OCI-LY1 (cell line): Measurements from ENCODE around the gene JAKMIP2.

ENCODE experiments used
- H2AFZ ChIP-seq: fragments of 200-600 bp; sonication (generic), shearing (Covaris generic); 2 replicates; pipeline ENCODE4 v1.6.0; 2014; ENCODE audit warnings: antibody characterized with exemption, mild to moderate bottlenecking, low read length
- H3F3A ChIP-seq: fragments of 200-600 bp; sonication (generic), shearing (Covaris generic); 2 replicates; pipeline ENCODE4 v1.6.0; 2014; ENCODE audit warnings: mild to moderate bottlenecking, antibody characterized with exemption, low read length, moderate library complexity; ENCODE audit not compliant: insufficient read depth
- H3K27ac ChIP-seq: fragments of 200-600 bp; sonication (generic); 2 replicates; pipeline ENCODE4 v1.5.1; 2014; ENCODE audit warnings: low read length, mixed run types, mild to moderate bottlenecking, low read depth; ENCODE audit not compliant: poor library complexity, severe bottlenecking
- H3K27me3 ChIP-seq: fragments of 200-600 bp; sonication (generic); 2 replicates; pipeline ENCODE4 v1.6.0; 2014; ENCODE audit warnings: antibody characterized with exemption, mild to moderate bottlenecking, low read length, moderate library complexity; ENCODE audit not compliant: insufficient read depth
- H3K36me3 ChIP-seq: fragments of 200-600 bp; sonication (generic); 2 replicates; pipeline ENCODE4 v1.6.1; 2014; ENCODE audit warnings: mild to moderate bottlenecking, antibody characterized with exemption, low read length, moderate library complexity, mixed read lengths; ENCODE audit not compliant: insufficient read depth
- H3K4me1 ChIP-seq: fragments of 200-600 bp; sonication (generic); 2 replicates; pipeline ENCODE4 v1.5.1; 2014; ENCODE audit warnings: mild to moderate bottlenecking, low read length, moderate library complexity; ENCODE audit not compliant: insufficient read depth, severe bottlenecking
- H3K4me2 ChIP-seq: fragments of 200-600 bp; sonication (generic), shearing (Covaris generic); 2 replicates; pipeline ENCODE4 v1.6.1; 2014; ENCODE audit warnings: low read length
- H3K4me3 ChIP-seq: fragments of 200-600 bp; sonication (generic); 2 replicates; pipeline ENCODE4 v1.5.1; 2014; ENCODE audit warnings: low read length, low read depth, mild to moderate bottlenecking, mixed read lengths; ENCODE audit not compliant: poor library complexity, severe bottlenecking
- H3K79me2 ChIP-seq: fragments of 200-600 bp; shearing (Covaris generic); 2 replicates; pipeline ENCODE4 v1.6.1; 2016; ENCODE audit warnings: mixed run types, low read length, mixed read lengths; ENCODE audit not compliant: insufficient read depth
- H3K9ac ChIP-seq: fragments of 200-600 bp; sonication (generic), shearing (Covaris generic); 2 replicates; pipeline ENCODE4 v1.6.1; 2014; ENCODE audit warnings: mild to moderate bottlenecking, low read length, mixed read lengths
- H3K9me2 ChIP-seq: fragments of 200-600 bp; sonication (generic), shearing (Covaris generic); 2 replicates; pipeline ENCODE4 v1.6.1; 2014; ENCODE audit warnings: low read depth, mild to moderate bottlenecking, low read length, mixed read lengths
- H3K9me3 ChIP-seq: fragments of 200-600 bp; shearing (Covaris generic); 2 replicates; pipeline ENCODE4 v1.6.1; 2014; ENCODE audit warnings: low read length, mixed read lengths
- H4K20me1 ChIP-seq: fragments of 200-600 bp; sonication (generic), shearing (Covaris generic); 2 replicates; pipeline ENCODE4 v1.6.0; 2016; ENCODE audit warnings: mild to moderate bottlenecking, low read length; ENCODE audit not compliant: insufficient read depth
- CTCF ChIP-seq: fragments of 200-600 bp; sonication (generic), shearing (Covaris generic); IDR thresholded peaks from 2 replicates; pipeline ENCODE4 v1.5.1; 2017; ENCODE audit warnings: mild to moderate bottlenecking, antibody characterized with exemption, low read length, moderate library complexity, mixed read lengths
- EZH2 ChIP-seq: fragments of 200-600 bp; sonication (generic), shearing (Covaris generic); IDR thresholded peaks from 2 replicates; pipeline ENCODE4 v1.8.0; 2017; ENCODE audit warnings: borderline replicate concordance, mixed run types, mild to moderate bottlenecking, antibody characterized with exemption, low read length, moderate library complexity, mixed read lengths

JAKMIP2 gene

DNA sequence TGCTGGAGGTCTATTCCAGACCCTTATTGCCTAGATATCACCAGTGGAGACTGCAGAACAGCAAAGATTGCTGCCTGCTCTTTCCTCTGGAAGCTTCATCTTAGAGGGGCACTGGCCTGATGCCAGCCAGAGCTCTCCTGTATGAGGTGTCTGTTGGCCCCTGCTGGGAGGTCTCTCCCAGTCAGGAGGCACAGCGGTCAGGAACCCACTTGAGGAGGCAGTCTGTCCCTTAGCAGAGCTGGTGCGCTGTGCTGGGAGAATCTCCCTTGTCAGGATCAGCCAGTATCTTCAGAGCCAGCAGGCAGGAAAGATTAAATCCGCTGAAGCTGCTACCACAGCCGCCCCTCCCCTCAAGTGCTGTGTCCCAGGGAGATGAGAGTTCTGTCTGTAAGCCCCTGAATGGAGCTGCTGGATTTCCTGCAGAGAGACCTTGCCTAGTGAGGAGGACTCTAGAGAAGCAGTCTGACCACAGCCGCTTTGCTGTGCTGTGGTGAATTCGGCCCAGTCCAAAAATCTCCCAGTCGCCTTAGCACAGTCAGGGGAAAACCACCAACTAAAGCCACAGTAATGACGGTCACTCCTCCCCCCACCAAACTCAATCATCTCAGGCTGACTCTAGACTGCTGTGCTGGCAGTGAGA is 124.1 kb downstream of the JAKMIP2 start:
- H4K20me1 ChIP-seq: no peaks in the 10 kb centered on the region
- H3K9me2 ChIP-seq: no peaks in the 10 kb centered on the region
- H3K4me3 ChIP-seq: no peak overlapping the region
- no peak overlapping the region for H3K9ac ChIP-seq
- H3K4me1 ChIP-seq: no peaks in the 10 kb centered on the region
- H3K36me3 ChIP-seq: no peaks in the 10 kb centered on the region
- no peak for TF ChIP-seq CTCF
- no peak overlapping the region for H3K4me2 ChIP-seq
- no peaks in the 10 kb centered on the region for H3K79me2 ChIP-seq
- no peaks in the 10 kb centered on the region for H3K27me3 ChIP-seq
- no peaks in the 10 kb centered on the region for H3F3A ChIP-seq
- no peaks in the 10 kb centered on the region for H3K9me3 ChIP-seq
- H3K27ac ChIP-seq: no peak overlapping the region
- no peak overlapping the region for H2AFZ ChIP-seq

DNA sequence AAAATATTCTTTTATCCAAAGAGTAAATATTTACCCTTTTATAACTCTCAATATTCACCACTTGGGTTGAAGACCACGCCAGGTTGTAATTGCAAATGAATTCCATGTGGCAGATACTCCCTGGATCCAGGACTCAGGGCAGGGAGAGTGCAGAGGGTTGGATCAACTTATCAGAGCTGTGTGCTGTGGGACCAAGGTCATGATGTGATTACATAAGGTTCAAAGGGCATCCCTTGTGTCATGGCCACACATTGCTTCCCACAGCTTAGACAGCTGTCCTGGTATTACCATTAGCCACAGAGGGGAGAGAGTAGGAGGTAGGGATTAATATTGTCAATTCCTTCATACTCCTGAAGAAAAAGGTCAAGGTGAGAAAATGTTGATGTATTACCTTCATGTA is 133.9 kb downstream of the JAKMIP2 start:
- Histone ChIP-seq H3K9me2 (no peaks in the 10 kb centered on the region), H3K36me3 (no peaks in the 10 kb centered on the region), H3F3A (no peaks in the 10 kb centered on the region), H3K9ac (no peak overlapping the region), H3K9me3 (no peaks in the 10 kb centered on the region), H3K79me2 (no peaks in the 10 kb centered on the region), H4K20me1 (no peaks in the 10 kb centered on the region), H3K4me3 (no peak overlapping the region), H3K4me2 (no peak overlapping the region), H3K4me1 (no peaks in the 10 kb centered on the region), H2AFZ (no peak overlapping the region), H3K27ac (no peak overlapping the region), H3K27me3 (no peaks in the 10 kb centered on the region)
- no peak for TF ChIP-seq EZH2
- no peak for TF ChIP-seq CTCF

GRCh38 chr5:147645197-147645596 is 137.3 kb downstream of the JAKMIP2 start:
- no peaks in the 10 kb centered on the region for H3K27me3 ChIP-seq
- no peak overlapping the region for H3K27ac ChIP-seq
- no peak overlapping the region for H2AFZ ChIP-seq
- H3K36me3 ChIP-seq: no peaks in the 10 kb centered on the region
- H3K4me2 ChIP-seq: no peak overlapping the region
- TF ChIP-seq EZH2 (no peak), CTCF (no peak)
- no peaks in the 10 kb centered on the region for H3K9me2 ChIP-seq
- H3K79me2 ChIP-seq: no peaks in the 10 kb centered on the region
- H3K9ac ChIP-seq: no peak overlapping the region
- no peaks in the 10 kb centered on the region for H3F3A ChIP-seq
- H3K4me3 ChIP-seq: no peak overlapping the region
- no peaks in the 10 kb centered on the region for H4K20me1 ChIP-seq
- H3K4me1 ChIP-seq: no peaks in the 10 kb centered on the region
- H3K9me3 ChIP-seq: no peaks in the 10 kb centered on the region
